Measurements from ENCODE around the gene SLC25A26. TPM values are rescaled to one million over a fixed set of nuclear protein-coding genes. Genes with fewer than 3 reads are reported as not detected.

The SLC25A26 gene
- total RNA-seq, 4 donors from 2014 or later, result 4.2 to 17.3 (median 12.2) TPM

- Histone ChIP-seq H3K4me1 (no peaks in the 10 kb centered on the region), H3K27ac (no peak overlapping the region), H3K4me3 (no peak overlapping the region), H3K9me3 (no peaks in the 10 kb centered on the region), H3K36me3 (no peaks in the 10 kb centered on the region), H3K27me3 (no peaks in the 10 kb centered on the region)
- WGBS, 2 donors (ENCODE audit: low coverage in 1 of 2), result 59 to 69% methylated on average over 2 of the region's 2 CpGs
- intact Hi-C loops (cut with DNase I; ENCODE audit: low total_unique reads), result no loop called here
- TF ChIP-seq CTCF (IDR thresholded peaks at IDR 0.05) (no peak), POLR2A (IDR thresholded peaks at IDR 0.05) (no peak), EP300 (IDR thresholded peaks at IDR 0.05; ENCODE audit: low read depth) (no peak)
- in situ Hi-C loops (cut with MboI; ENCODE audit: low pct_ligation_motif_present in 1 of 4, low pct_unique_long_range_greater_than_20kb in 1 of 4, low sequenced_read_pairs in 3 of 4), result no loop called here
- no peak for DNase-seq
These were observed 20.0 kb upstream of the SLC25A26 start for GRCh38 chr3:66200786-66201185.

- no peak overlapping the region for H3K27ac ChIP-seq
- H3K9me3 ChIP-seq, result no peaks in the 10 kb centered on the region
- WGBS, 2 donors (ENCODE audit: low coverage in 1 of 2), result 78 to 93% methylated on average over 2 of the region's 2 CpGs
- no peaks in the 10 kb centered on the region for H3K36me3 ChIP-seq
- no peak for TF ChIP-seq CTCF (IDR thresholded peaks at IDR 0.05)
- TF ChIP-seq POLR2AphosphoS5 (IDR thresholded peaks at IDR 0.05), result no peak
- no peak for TF ChIP-seq POLR2A (IDR thresholded peaks at IDR 0.05)
- no peak for TF ChIP-seq EP300 (IDR thresholded peaks at IDR 0.05; ENCODE audit: low read depth)
- DNase-seq, result no peak
- in situ Hi-C loops (cut with MboI; ENCODE audit: low pct_ligation_motif_present in 1 of 4, low pct_unique_long_range_greater_than_20kb in 1 of 4, low sequenced_read_pairs in 3 of 4) (no loop called here), intact Hi-C loops (cut with DNase I; ENCODE audit: low total_unique reads) (no loop called here)
- H3K4me1 ChIP-seq, result no peaks in the 10 kb centered on the region
- no peak overlapping the region for H3K4me3 ChIP-seq
- H3K27me3 ChIP-seq, result no peaks in the 10 kb centered on the region
These were observed 17.5 kb upstream of the SLC25A26 start for GRCh38 chr3:66203275-66203674.

GRCh38 chr3:66206806-66207205 is 14.0 kb upstream of the SLC25A26 start:
- Histone ChIP-seq H3K27ac (no peak overlapping the region), H3K9me3 (no peaks in the 10 kb centered on the region), H3K4me1 (no peaks in the 10 kb centered on the region), H3K27me3 (no peaks in the 10 kb centered on the region), H3K4me3 (no peak overlapping the region), H3K36me3 (no peaks in the 10 kb centered on the region)
- TF ChIP-seq POLR2AphosphoS5 (IDR thresholded peaks at IDR 0.05) (no peak), CTCF (IDR thresholded peaks at IDR 0.05) (no peak), POLR2A (IDR thresholded peaks at IDR 0.05) (no peak), EP300 (IDR thresholded peaks at IDR 0.05; ENCODE audit: low read depth) (no peak)
- intact Hi-C loops (cut with DNase I; ENCODE audit: low total_unique reads), result no loop called here
- in situ Hi-C loops (cut with MboI; ENCODE audit: low pct_ligation_motif_present in 1 of 4, low pct_unique_long_range_greater_than_20kb in 1 of 4, low sequenced_read_pairs in 3 of 4), result no loop called here
- 90 to 92% methylated on average over 7 of the region's 7 CpGs for WGBS, 2 donors (ENCODE audit: low coverage in 1 of 2)
- DNase-seq, result no peak

- Histone ChIP-seq H3K36me3 (no peaks in the 10 kb centered on the region), H3K27ac (no peak overlapping the region), H3K9me3 (no peaks in the 10 kb centered on the region), H3K4me3 (no peak overlapping the region), H3K27me3 (no peaks in the 10 kb centered on the region), H3K4me1 (no peaks in the 10 kb centered on the region)
- intact Hi-C loops (cut with DNase I; ENCODE audit: low total_unique reads) (no loop called here), in situ Hi-C loops (cut with MboI; ENCODE audit: low pct_ligation_motif_present in 1 of 4, low pct_unique_long_range_greater_than_20kb in 1 of 4, low sequenced_read_pairs in 3 of 4) (no loop called here)
- no peak for DNase-seq
- WGBS, 2 donors (ENCODE audit: low coverage in 1 of 2), result 88 to 90% methylated on average over 3 of the region's 3 CpGs
- TF ChIP-seq POLR2A (IDR thresholded peaks at IDR 0.05), result no peak
These were observed 12.6 kb upstream of the SLC25A26 start for GRCh38 chr3:66208189-66208588.

- TF ChIP-seq POLR2A (IDR thresholded peaks at IDR 0.05) (no peak), CTCF (IDR thresholded peaks at IDR 0.05) (no peak), EP300 (IDR thresholded peaks at IDR 0.05; ENCODE audit: low read depth) (no peak), POLR2AphosphoS5 (IDR thresholded peaks at IDR 0.05) (no peak)
- intact Hi-C loops (cut with DNase I; ENCODE audit: low total_unique reads) (no loop called here), in situ Hi-C loops (cut with MboI; ENCODE audit: low pct_ligation_motif_present in 1 of 4, low pct_unique_long_range_greater_than_20kb in 1 of 4, low sequenced_read_pairs in 3 of 4) (no loop called here)
- no peaks in the 10 kb centered on the region for H3K9me3 ChIP-seq
- H3K4me3 ChIP-seq, result no peak overlapping the region
- WGBS, 2 donors (ENCODE audit: low coverage in 1 of 2), result 88% methylated on average over 9 of the region's 9 CpGs; no CpG with 5 or more reads in 1 of the 2 donors
- H3K27me3 ChIP-seq, result no peaks in the 10 kb centered on the region
- H3K36me3 ChIP-seq, result no peaks in the 10 kb centered on the region
- H3K4me1 ChIP-seq, result no peaks in the 10 kb centered on the region
- no peak overlapping the region for H3K27ac ChIP-seq
- DNase-seq, result no peak
These were observed 10.0 kb upstream of the SLC25A26 start for GRCh38 chr3:66210687-66211295.

All from transverse colon (tissue), 4 donors.